ENCODE measurements around the gene ZNRF2. TPM values are rescaled to one million over a fixed set of nuclear protein-coding genes. Genes with fewer than 3 reads are reported as not detected.
A peak's percentile ranks its signal among the peaks of the same experiment; 100 is the strongest.

The ZNRF2 gene
- polyA plus RNA-seq (2012; rRNA removed): 3.8 and 4.0 TPM in 2 replicates
- 4.2 and 4.9 TPM in 2 replicates for polyA plus RNA-seq (2012; cell fraction: cytosol; rRNA removed)
- 2.8 and 3.6 TPM in 2 replicates for polyA plus RNA-seq (2012; cell fraction: nucleus; rRNA removed)

- Histone ChIP-seq H3K27ac (ENCODE audit: low read depth in 2 of 2, low read length in 1 of 2) (peak within 1 kb of the TSS; percentile 83 to 94), H3K9ac (peak within 1 kb of the TSS; percentile 82)
- CTCF ChIA-PET: interaction anchor here (1.0 to 4.6 kb wide), 9 partner anchors 9 to 363 kb away, joined by 3 to 21 read pairs (median 3); no protein-coding TSS in a partner anchor
- TF ChIP-seq MXI1 (IDR thresholded peaks at IDR 0.05; ENCODE audit: low read depth, low read length) (peak; percentile 99), GATA2 (CRISPR knock-in tag; IDR thresholded peaks at IDR 0.05) (no peak), YY1 (IDR thresholded peaks at IDR 0.05; ENCODE audit: low read depth) (peak; percentile 67), FOXM1 (IDR thresholded peaks at IDR 0.05; ENCODE audit: low read depth) (peak; percentile 66; the same call in 1 of the 2 replicates), ELF1 (IDR thresholded peaks at IDR 0.05) (no peak; the same call in 1 of the 2 replicates), NFIC (IDR thresholded peaks at IDR 0.05; ENCODE audit: borderline replicate concordance) (peak; percentile 16; the same call in 1 of the 2 replicates), USF2 (IDR thresholded peaks at IDR 0.05; ENCODE audit: borderline replicate concordance, low read depth, low read length) (peak; percentile 69), RAD21 (IDR thresholded peaks at IDR 0.05; ENCODE audit: low read length) (no peak), PBX3 (IDR thresholded peaks at IDR 0.05) (peak; percentile 98), CHD2 (IDR thresholded peaks at IDR 0.05; ENCODE audit: low read length, partially characterized antibody) (peak; percentile 60), SMC3 (IDR thresholded peaks at IDR 0.05; ENCODE audit: low read depth, low read length) (peak; percentile 19; the same call in 1 of the 2 replicates), GABPA (IDR thresholded peaks at IDR 0.05; ENCODE audit: low read depth) (peak; percentile 42), JUND (IDR thresholded peaks at IDR 0.05) (no peak), SIN3A (IDR thresholded peaks at IDR 0.05; ENCODE audit: borderline replicate concordance, low read depth, low read length) (peak; percentile 67; the same call in 1 of the 2 replicates), FOXJ3 (CRISPR knock-in tag; IDR thresholded peaks at IDR 0.05) (no peak), NRF1 (IDR thresholded peaks at IDR 0.05; ENCODE audit: low read depth, low read length) (peak; percentile 72), FOSL2 (IDR thresholded peaks at IDR 0.05; ENCODE audit: borderline replicate concordance, low read depth) (no peak), IRF3 (IDR thresholded peaks at IDR 0.05; ENCODE audit: low read depth, low read length) (peak; percentile 5; the same call in 1 of the 2 replicates), TAF1 (IDR thresholded peaks at IDR 0.05; ENCODE audit: borderline replicate concordance, low read depth, low read length) (peak; percentile 73)
- TF ChIP-seq, protein P1, sequence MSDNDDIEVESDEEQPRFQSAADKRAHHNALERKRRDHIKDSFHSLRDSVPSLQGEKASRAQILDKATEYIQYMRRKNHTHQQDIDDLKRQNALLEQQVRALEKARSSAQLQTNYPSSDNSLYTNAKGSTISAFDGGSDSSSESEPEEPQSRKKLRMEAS (IDR thresholded peaks at IDR 0.05; ENCODE audit: low read depth): peak; percentile 99
- TF ChIP-seq, protein P2, sequence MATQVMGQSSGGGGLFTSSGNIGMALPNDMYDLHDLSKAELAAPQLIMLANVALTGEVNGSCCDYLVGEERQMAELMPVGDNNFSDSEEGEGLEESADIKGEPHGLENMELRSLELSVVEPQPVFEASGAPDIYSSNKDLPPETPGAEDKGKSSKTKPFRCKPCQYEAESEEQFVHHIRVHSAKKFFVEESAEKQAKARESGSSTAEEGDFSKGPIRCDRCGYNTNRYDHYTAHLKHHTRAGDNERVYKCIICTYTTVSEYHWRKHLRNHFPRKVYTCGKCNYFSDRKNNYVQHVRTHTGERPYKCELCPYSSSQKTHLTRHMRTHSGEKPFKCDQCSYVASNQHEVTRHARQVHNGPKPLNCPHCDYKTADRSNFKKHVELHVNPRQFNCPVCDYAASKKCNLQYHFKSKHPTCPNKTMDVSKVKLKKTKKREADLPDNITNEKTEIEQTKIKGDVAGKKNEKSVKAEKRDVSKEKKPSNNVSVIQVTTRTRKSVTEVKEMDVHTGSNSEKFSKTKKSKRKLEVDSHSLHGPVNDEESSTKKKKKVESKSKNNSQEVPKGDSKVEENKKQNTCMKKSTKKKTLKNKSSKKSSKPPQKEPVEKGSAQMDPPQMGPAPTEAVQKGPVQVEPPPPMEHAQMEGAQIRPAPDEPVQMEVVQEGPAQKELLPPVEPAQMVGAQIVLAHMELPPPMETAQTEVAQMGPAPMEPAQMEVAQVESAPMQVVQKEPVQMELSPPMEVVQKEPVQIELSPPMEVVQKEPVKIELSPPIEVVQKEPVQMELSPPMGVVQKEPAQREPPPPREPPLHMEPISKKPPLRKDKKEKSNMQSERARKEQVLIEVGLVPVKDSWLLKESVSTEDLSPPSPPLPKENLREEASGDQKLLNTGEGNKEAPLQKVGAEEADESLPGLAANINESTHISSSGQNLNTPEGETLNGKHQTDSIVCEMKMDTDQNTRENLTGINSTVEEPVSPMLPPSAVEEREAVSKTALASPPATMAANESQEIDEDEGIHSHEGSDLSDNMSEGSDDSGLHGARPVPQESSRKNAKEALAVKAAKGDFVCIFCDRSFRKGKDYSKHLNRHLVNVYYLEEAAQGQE (IDR thresholded peaks at IDR 0.05; ENCODE audit: low read depth, low read length): 0 out of 2 replicates have a peak, but pooled peaks have one; percentile 6
- TF ChIP-seq, protein P3, sequence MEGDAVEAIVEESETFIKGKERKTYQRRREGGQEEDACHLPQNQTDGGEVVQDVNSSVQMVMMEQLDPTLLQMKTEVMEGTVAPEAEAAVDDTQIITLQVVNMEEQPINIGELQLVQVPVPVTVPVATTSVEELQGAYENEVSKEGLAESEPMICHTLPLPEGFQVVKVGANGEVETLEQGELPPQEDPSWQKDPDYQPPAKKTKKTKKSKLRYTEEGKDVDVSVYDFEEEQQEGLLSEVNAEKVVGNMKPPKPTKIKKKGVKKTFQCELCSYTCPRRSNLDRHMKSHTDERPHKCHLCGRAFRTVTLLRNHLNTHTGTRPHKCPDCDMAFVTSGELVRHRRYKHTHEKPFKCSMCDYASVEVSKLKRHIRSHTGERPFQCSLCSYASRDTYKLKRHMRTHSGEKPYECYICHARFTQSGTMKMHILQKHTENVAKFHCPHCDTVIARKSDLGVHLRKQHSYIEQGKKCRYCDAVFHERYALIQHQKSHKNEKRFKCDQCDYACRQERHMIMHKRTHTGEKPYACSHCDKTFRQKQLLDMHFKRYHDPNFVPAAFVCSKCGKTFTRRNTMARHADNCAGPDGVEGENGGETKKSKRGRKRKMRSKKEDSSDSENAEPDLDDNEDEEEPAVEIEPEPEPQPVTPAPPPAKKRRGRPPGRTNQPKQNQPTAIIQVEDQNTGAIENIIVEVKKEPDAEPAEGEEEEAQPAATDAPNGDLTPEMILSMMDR (IDR thresholded peaks at IDR 0.05): peak; percentile 48
Observed at GRCh38 chr7:30284298-30285066, at the start of gene ZNRF2. TSS of gene ZNRF2 (plus strand) at chr7:30284597. CDS start at chr7:30285358, 761 bp downstream.

More at GRCh38 chr7:30284298-30285066, at the start of gene ZNRF2:
- Histone ChIP-seq H3K4me2 (peak within 1 kb of the TSS; percentile 70), H3K36me3 (replicated peaks in 1 of 2; ENCODE audit: control insufficient read depth in 1 of 2, insufficient read depth in 2 of 2, low read length in 1 of 2) (no peaks in the 10 kb centered on the region), H3F3A (replicated peaks; ENCODE audit: insufficient read depth) (peaks cover 14% of the 10 kb centered on the region), H3K9me2 (no peaks in the 10 kb centered on the region), H4K20me1 (ENCODE audit: insufficient read depth) (no peaks in the 10 kb centered on the region), H3K79me2 (ENCODE audit: insufficient read depth) (peaks cover 36% of the 10 kb centered on the region), H3K27me3 (ENCODE audit: insufficient read depth) (no peaks in the 10 kb centered on the region), H2AFZ (ENCODE audit: low read depth) (peak within 1 kb of the TSS; percentile 88; the same call in 1 of the 2 replicates), H3K9me3 (no peaks in the 10 kb centered on the region), H3K4me1 (ENCODE audit: control insufficient read depth in 1 of 2, insufficient read depth in 2 of 2, low read depth in 1 of 2, low read length in 1 of 2) (peaks cover 5 to 7% of the 10 kb centered on the region in 2 experiments; a peak in 3 of 4 replicates), H3K4me3 (ENCODE audit: low read depth in 2 of 2, low read length in 1 of 2) (peak within 1 kb of the TSS; percentile 92 to 97)
- POLR2A ChIA-PET: interaction anchor here (0.5 to 1.1 kb wide), 2 partner anchors 20 to 193 kb away, joined by 3 to 5 read pairs; no protein-coding TSS in a partner anchor
- 1% methylated on average over 53 of the region's 96 CpGs for WGBS (ENCODE audit: low lambda C conversion rate)
- peak; percentile 99 for DNase-seq
